ENCODE results near the gene PXMP4. TPM values are rescaled to one million over a fixed set of nuclear protein-coding genes. Genes with fewer than 3 reads are reported as not detected.

Gene PXMP4
- total RNA-seq, 3 donors from 2014 or later: 7.9 to 14.3 (median 9.1) TPM

GRCh38 chr20:33710681-33711445 is 9.2 kb downstream of the PXMP4 start:
- Histone ChIP-seq H3K4me1 (no peaks in the 10 kb centered on the region), H3K27me3 (no peaks in the 10 kb centered on the region), H3K9me3 (no peaks in the 10 kb centered on the region), H3K36me3 (no peaks in the 10 kb centered on the region), H3K27ac (no peak overlapping the region), H3K4me3 (no peak overlapping the region)
- TF ChIP-seq, protein P1, sequence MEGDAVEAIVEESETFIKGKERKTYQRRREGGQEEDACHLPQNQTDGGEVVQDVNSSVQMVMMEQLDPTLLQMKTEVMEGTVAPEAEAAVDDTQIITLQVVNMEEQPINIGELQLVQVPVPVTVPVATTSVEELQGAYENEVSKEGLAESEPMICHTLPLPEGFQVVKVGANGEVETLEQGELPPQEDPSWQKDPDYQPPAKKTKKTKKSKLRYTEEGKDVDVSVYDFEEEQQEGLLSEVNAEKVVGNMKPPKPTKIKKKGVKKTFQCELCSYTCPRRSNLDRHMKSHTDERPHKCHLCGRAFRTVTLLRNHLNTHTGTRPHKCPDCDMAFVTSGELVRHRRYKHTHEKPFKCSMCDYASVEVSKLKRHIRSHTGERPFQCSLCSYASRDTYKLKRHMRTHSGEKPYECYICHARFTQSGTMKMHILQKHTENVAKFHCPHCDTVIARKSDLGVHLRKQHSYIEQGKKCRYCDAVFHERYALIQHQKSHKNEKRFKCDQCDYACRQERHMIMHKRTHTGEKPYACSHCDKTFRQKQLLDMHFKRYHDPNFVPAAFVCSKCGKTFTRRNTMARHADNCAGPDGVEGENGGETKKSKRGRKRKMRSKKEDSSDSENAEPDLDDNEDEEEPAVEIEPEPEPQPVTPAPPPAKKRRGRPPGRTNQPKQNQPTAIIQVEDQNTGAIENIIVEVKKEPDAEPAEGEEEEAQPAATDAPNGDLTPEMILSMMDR (IDR thresholded peaks at IDR 0.05): no peak
- TF ChIP-seq POLR2A (IDR thresholded peaks at IDR 0.05) (no peak), POLR2AphosphoS5 (IDR thresholded peaks at IDR 0.05) (no peak)
- intact Hi-C loops (cut with DNase I; ENCODE audit: low total_unique reads): no loop called here
- DNase-seq (ENCODE audit: low spot score in 2 of 2): no peak

DNA sequence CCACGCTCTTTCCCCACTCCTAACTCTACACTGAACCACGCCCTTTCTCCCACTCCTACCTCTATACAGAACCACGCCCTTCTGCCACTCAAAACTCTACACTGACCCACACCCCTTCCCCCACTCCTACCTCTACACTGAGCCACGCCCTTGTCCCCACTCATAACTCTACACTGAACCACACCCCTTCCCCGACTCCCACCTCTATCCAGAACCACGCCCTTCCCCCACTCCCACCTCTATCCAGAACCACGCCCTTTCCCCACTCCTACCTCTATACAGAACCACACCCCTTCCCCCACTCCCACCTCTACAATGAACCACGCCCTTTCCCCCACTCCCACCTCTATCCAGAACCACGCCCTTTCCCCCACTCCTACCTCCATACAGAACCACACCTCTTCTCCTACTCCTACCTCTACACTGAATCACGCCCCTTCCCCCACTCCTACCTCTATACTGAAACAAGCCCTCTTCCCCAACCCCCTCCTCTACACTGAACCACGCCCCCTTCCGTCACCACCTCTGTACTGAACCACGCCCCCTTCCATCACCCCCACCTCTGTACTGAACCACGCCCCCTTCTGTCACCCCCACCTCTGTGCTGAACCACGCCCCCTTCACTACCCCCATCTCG is 10.1 kb downstream of the PXMP4 start:
- TF ChIP-seq POLR2AphosphoS5 (IDR thresholded peaks at IDR 0.05): no peak
- TF ChIP-seq, protein P1 (IDR thresholded peaks at IDR 0.05): no peak
- TF ChIP-seq POLR2A (IDR thresholded peaks at IDR 0.05): no peak
- no peak for DNase-seq (ENCODE audit: low spot score in 2 of 2)

DNA sequence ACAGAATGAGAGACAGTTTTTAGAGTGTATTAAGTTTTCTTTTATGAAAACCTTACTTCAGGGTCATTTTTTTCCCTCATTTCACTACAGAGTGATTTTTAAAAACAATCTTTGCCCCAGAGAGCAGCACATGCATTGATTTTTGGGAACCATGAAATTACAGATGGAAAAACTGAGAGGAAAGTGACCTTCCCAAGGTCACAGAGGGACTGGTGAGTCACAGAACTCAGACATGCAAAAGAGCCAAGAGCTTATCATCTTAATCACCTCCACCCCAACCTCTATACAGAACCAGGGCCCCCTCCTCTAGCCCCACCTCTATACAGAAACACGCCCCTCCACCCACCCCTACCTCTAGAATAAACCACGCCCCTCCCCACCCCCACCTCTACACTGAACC is 10.7 kb downstream of the PXMP4 start:
- TF ChIP-seq, protein P1 (IDR thresholded peaks at IDR 0.05): no peak
- TF ChIP-seq POLR2AphosphoS5 (IDR thresholded peaks at IDR 0.05) (no peak), POLR2A (IDR thresholded peaks at IDR 0.05) (no peak)
- Histone ChIP-seq H3K4me1 (no peaks in the 10 kb centered on the region), H3K27me3 (no peaks in the 10 kb centered on the region), H3K27ac (no peak overlapping the region), H3K4me3 (no peak overlapping the region), H3K36me3 (no peaks in the 10 kb centered on the region), H3K9me3 (no peaks in the 10 kb centered on the region)
- intact Hi-C loops (cut with DNase I; ENCODE audit: low total_unique reads): no loop called here
- no peak for DNase-seq (ENCODE audit: low spot score in 2 of 2)

More for the DNA sequence above, 10.1 kb downstream of the PXMP4 start:
- intact Hi-C loops (cut with DNase I; ENCODE audit: low total_unique reads): no loop called here
- Histone ChIP-seq H3K36me3 (no peaks in the 10 kb centered on the region), H3K9me3 (no peaks in the 10 kb centered on the region), H3K4me1 (no peaks in the 10 kb centered on the region), H3K27ac (no peak overlapping the region), H3K4me3 (no peak overlapping the region), H3K27me3 (no peaks in the 10 kb centered on the region)

DNA sequence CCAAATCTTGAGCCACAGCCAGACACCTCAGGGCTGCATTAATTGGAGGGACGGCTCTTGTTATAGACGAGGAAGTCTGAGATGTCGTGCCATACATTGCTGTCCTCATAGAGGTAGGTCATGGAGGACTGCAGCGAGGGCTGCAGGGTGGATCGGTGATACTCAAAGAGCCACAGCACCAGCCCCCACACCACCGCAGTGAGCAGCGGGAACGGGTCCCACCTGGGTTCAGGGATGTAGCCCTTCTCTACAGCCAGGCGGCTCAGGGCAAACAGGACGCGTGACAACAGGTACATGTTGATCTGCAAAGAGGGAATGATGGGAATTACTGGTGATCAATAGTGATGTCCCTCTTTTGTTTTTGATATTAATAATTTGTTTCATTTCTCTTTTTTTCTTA is 12.4 kb downstream of the PXMP4 start:
- intact Hi-C loops (cut with DNase I; ENCODE audit: low total_unique reads): no loop called here
- DNase-seq (ENCODE audit: low spot score in 2 of 2): no peak
- TF ChIP-seq POLR2AphosphoS5 (IDR thresholded peaks at IDR 0.05) (no peak), POLR2A (IDR thresholded peaks at IDR 0.05) (no peak)
- TF ChIP-seq, protein P1 (IDR thresholded peaks at IDR 0.05): no peak
- Histone ChIP-seq H3K36me3 (no peaks in the 10 kb centered on the region), H3K4me1 (no peaks in the 10 kb centered on the region), H3K27ac (no peak overlapping the region), H3K9me3 (no peaks in the 10 kb centered on the region), H3K27me3 (no peaks in the 10 kb centered on the region), H3K4me3 (no peak overlapping the region)

DNA sequence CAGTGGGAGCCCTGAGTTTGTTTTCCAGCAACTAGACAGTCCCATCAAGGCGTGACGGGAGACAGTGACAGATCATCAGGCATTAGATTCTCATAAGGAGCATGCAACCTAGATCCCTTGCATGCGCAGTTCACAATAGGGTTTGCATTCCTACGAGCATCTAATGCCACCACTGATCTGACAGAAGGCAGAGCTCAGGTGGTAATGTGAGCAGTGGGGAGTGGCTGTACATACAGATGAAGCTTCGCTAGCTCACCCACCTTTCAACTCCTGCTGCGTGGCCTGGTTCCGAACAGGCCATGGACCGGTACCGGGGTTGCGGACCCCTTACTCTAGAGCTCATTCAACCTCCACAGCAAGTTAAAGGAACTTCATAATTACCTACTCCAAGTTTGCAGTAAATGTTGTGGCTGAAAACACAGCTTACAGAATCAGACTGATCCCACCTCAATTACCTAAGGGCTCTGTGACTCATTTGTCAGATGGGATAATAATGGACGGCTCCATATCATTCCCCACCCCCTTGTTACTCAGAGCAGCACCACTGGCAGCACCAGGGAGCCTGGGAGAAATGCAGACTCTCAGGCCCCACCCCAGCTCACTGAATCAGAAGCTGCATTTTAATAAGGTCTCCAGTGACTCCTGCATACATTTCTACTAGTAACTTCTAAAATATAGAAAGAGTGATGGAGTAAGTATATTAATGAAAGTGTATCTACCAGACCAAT is 15.7 kb downstream of the PXMP4 start:
- Histone ChIP-seq H3K4me3 (no peak overlapping the region), H3K27me3 (no peaks in the 10 kb centered on the region), H3K9me3 (no peaks in the 10 kb centered on the region), H3K36me3 (no peaks in the 10 kb centered on the region), H3K4me1 (no peaks in the 10 kb centered on the region), H3K27ac (no peak overlapping the region)
- intact Hi-C loops (cut with DNase I; ENCODE audit: low total_unique reads): no loop called here
- TF ChIP-seq, protein P1 (IDR thresholded peaks at IDR 0.05): no peak
- TF ChIP-seq POLR2AphosphoS5 (IDR thresholded peaks at IDR 0.05) (no peak), POLR2A (IDR thresholded peaks at IDR 0.05) (no peak)
- DNase-seq (ENCODE audit: low spot score in 2 of 2): no peak
